HG02981 (cell line): ENCODE data around the gene RANBP1.

Experiments used
- ATAC-seq: cut with Tn5 transposase; IDR thresholded peaks from one replicate; pipeline ENCODE4 v1.9.1; 2021; ENCODE audit warnings: mild to moderate bottlenecking, moderate library complexity; ENCODE audit not compliant: unreplicated experiment

The RANBP1 gene

GRCh38 chr22:20167643-20168322 lies 51.9 kb downstream of the RANBP1 start:
- ATAC-seq: no peak

DNA sequence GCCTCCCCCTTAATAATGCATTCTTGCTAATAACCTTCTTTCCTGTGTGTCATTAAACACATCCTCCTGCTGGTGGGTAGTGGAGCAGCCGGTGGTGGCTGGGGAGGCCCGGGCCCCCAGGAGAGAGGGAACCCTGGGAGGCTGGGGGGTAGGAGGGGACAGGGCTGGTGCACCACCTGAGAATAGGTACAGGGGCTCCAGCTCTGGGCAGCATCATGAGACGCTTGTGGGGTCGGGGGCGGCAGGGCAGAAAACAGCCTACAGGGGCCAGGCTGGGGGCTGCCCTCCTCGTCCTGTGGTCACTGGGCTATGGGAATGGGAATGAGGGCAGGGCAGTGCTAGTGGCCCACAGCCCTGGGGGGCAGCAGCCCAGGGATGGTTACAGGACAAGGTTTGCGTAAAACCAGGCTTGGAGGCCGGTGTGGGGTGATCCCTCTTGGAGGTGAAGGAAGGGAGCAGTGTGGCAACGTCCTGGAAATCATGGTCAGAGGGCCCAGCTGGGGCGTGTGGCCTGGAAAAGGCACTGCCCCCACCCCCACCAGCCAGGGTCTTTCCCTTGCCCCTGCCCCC lies 53.4 kb downstream of the RANBP1 start:
- ATAC-seq: no peak

- no peak for ATAC-seq
Measured at GRCh38 chr22:20170170-20170569, 54.3 kb downstream of the RANBP1 start.

- no peak for ATAC-seq
Measured at GRCh38 chr22:20171288-20172140, 55.6 kb downstream of the RANBP1 start.

GRCh38 chr22:20172141-20172613 lies 56.3 kb downstream of the RANBP1 start:
- ATAC-seq: no peak

- ATAC-seq: no peak
Measured at GRCh38 chr22:20173246-20173645, 57.3 kb downstream of the RANBP1 start.

- ATAC-seq: no peak
Measured at GRCh38 chr22:20173772-20174171, 57.9 kb downstream of the RANBP1 start.

DNA sequence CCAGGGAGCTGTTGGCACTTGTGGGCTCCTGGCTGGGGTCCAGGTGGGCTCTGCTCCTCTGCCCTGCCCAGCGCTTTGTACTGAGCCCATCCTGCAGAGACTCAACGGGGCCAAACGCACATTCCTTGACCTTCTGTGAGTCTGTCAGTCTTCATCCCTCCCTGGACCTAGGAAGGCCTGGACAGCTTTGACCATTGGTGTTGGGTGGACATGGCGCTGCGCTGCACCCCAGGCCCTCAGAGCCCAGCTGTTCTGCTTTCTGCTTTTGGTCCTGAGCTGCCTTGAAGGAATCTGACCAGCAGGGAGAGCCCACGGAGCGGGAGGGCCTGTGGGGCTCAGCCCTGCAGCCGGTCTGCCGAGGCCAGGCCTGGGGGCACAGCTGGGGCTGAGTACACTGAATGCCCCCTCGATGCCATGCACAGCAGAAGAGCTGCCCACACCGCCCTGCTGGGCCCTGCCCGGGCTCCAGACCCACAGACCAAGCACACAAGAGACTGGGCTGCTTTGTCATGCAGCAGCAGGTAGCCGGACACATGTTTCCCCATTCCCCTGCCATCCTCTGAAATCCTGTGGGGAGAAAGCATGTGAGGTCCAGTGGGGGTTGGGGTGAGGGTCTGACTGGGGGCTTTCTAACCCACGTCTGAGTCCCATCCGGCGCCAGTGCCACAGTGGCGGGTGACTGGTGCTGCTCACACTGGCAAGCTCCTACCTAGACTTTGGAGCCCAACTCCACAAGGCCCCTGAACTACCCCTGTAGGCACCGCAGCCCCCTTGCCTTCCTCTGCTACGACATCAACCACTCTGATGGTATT lies 59.1 kb downstream of the RANBP1 start:
- no peak for ATAC-seq

DNA sequence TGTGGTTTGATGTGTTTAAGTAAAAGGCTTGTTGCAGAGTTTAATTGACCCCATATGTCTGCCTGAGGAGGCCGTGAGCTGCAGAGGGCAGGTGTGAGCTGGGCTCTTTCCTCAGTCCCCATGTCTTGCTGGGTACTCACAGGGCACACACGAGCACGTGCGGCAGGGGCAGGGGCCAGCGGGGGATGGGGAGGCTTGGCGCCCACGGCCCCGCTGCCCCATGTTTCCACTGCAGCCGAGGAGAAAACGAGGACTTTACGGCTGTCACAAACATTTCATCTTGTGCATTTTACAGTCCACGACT lies 59.6 kb downstream of the RANBP1 start:
- ATAC-seq: no peak

DNA sequence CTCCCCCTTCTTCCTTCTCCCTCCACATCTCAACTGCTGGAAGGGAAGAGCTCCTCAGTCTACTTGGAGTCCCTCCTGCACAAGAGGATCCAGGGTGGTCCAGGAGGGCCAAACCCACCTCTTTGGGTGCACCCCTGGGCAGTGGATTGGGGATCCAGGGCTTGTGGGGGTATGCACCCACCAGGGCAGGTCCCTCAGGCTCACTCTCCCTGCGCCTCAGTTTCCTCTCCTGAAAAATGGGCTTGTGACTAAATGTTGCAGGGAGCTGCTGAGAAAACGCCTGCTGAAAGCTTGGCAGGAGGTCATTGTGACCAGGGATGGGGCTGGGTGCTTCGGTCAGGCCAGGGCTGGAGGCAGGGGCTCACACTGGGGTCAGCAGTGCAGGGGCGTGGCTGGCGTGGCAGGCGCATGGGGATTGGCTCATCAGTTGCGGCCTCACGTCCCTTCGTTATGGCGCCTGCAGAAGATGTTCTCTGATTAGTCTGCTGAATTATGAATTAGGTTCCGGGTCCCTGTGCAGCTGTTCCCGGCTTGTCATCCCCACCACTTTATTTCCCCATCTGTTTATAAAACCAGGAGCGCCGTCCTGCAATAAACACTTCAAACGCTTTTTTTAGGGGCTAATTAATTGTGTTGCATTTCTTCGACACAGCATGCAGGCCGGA lies 60.6 kb downstream of the RANBP1 start:
- no peak for ATAC-seq
